GM19239 (cell line): Measurements from ENCODE around the gene CARNS1.
A peak's percentile ranks its signal among the peaks of the same experiment; 100 is the strongest.
"Not testable (repeated sequence)": the region's sequence is repeated elsewhere in the genome, so short reads cannot be mapped to it uniquely, and the experiment has no call there.

Source experiments
- DNase-seq: peaks from one replicate; pipeline ENCODE4 v3.0.0; 2011; ENCODE audit warnings: low spot score; ENCODE audit not compliant: insufficient read length
- FAIRE-seq: peaks from 2 replicates; lab custom pipeline; 2011; peaks lifted over from hg19 to GRCh38; lab: Jason Lieb, UNC

CARNS1 gene

DNA sequence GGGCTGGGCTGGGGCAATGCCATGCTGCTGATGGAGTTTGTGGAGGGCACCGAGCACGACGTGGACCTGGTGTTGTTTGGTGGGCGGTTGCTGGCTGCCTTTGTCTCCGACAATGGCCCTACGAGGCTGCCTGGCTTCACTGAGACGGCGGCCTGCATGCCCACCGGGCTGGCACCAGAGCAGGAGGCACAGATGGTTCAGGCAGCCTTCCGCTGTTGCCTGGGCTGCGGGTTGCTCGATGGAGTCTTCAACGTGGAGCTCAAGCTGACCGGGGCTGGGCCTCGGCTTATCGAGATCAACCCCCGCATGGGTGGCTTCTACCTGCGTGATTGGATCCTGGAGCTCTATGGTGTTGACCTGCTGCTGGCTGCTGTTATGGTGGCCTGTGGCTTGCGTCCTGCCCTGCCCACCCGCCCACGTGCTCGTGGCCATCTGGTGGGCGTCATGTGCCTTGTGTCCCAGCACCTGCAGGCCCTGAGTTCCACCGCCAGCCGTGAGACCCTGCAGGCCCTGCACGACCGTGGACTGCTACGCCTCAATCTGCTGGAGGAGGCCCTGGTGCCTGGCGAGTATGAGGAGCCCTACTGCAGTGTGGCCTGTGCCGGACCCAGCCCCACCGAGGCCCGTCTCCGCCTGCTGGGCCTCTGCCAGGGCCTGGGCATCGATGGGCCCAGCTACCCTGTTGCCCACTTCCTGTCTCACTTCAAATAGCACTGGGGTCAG, 8.6 kb downstream of the CARNS1 start:
- FAIRE-seq (no peak), DNase-seq (no peak)

DNA sequence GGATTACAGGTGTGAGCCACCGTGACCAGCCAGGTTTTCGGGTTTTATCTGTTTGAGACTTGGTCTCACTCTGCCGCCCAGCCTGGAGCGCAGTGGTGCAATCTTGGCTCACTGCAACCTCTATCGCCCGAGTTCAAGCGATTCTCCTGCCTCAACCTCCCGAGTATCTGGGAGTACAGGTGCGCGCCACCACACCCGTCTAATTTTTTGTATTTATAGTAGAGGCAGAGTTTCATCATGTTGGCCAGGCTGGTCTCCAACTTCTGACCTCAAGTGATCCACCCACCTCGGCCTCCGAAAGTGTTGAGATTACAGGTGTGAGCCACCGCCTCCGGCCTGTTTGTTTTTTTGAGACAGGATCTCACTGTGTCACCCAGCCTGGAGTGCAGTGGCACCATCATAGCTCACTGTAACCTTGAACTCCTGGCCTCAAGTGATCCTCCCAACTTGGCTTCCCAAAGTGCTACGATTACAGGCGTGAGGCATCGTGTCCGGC, 11.9 kb downstream of the CARNS1 start:
- not testable (repeated sequence) for DNase-seq, FAIRE-seq

DNA sequence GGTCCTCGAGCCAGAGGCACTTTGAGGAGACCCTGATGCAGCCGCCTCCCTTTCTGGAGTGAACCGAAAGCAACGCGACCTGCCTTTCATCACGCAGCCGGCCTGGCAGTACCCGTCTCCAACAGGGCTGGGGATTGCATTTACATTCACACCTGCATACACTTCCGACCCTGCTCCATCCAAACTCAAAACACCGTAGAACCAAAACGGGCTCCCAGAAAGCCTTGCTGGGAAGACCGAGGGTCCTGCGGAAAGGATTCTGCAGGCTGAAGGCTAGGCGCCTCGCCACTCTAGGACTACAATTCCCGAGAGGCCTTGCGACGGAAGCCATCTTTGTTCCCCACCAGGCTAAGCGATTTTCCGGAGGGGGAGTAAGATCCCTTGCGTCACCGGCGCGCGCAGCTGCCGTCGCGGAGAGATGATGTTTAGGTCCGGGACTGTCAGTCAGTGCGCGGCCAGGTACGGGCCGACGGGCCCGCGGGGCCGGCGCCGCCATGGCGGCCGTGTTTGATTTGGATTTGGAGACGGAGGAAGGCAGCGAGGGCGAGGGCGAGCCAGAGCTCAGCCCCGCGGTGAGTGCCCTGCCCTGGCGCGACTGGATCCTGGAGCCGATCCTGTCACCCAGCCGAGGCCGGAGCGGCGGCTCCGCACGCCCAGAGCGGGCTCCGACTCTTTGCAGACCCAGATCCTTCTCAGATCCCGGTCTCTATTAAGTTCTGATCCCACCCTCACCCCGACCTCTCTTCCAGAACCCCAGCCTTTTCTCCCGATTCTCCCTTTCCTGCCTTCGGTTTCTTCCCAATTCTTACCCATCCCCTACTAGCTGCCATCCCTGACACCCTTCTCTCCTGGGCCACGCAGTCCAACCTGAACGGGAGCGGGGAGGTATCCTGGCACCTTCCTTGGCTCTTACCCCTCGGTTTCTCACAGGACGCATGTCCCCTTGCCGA, 12.8 kb downstream of the CARNS1 start, which contains the start of gene RPS6KB2:
Gene RPS6KB2, plus strand, starts transcription at position 443 of the 950 bp plus-strand sequence. Its CDS starts 52 bp downstream, at position 495.
- peak; percentile 99 for FAIRE-seq

DNA sequence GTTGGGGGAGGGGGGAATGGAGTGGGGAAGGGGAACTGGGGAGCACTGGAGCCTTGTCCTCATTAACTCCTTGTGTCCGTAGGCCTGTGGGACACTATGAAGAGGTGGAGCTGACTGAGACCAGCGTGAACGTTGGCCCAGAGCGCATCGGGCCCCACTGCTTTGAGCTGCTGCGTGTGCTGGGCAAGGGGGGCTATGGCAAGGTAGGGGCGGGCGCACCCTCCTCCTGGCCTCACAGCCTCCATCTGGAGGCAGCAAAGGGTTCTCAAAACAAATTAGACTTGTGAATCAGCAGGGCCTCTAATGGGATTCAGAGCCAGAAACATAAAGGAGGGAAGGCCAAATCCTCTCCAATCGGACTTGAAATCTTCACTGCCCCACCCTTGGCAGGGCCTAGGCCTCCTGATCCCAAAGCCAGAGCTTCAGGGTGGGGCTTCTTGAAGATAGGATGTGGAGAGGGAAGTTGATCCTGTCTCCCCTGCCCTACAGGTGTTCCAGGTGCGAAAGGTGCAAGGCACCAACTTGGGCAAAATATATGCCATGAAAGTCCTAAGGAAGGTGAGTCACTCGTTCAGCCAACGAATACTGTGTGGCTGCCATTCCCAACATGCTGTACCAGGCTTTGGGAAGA, 13.7 kb downstream of the CARNS1 start:
- no peak for DNase-seq
- no peak for FAIRE-seq

More for the DNA sequence above, 12.8 kb downstream of the CARNS1 start, which contains the start of gene RPS6KB2:
- peak; percentile 99 for DNase-seq

DNA sequence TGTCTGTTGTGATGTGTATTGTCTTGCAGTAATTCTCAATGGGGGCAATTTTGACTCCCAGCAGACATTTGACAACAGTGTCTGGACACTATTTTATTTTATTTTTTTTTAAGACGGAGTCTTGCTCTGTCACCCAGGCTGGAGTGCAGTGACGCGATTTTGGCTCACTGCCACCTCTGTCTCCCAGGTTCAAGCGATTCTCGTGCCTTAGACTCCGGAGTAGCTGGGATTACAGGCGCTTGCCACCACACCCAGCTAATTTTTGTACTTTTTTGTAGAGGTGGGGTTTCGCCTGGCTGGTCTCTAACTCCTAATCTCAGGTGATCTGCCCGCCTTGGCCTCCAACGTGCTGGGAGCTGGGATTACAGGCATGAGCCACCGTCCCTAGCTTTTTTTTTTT, 14.2 kb downstream of the CARNS1 start:
- DNase-seq: no peak
- no peak for FAIRE-seq

DNA sequence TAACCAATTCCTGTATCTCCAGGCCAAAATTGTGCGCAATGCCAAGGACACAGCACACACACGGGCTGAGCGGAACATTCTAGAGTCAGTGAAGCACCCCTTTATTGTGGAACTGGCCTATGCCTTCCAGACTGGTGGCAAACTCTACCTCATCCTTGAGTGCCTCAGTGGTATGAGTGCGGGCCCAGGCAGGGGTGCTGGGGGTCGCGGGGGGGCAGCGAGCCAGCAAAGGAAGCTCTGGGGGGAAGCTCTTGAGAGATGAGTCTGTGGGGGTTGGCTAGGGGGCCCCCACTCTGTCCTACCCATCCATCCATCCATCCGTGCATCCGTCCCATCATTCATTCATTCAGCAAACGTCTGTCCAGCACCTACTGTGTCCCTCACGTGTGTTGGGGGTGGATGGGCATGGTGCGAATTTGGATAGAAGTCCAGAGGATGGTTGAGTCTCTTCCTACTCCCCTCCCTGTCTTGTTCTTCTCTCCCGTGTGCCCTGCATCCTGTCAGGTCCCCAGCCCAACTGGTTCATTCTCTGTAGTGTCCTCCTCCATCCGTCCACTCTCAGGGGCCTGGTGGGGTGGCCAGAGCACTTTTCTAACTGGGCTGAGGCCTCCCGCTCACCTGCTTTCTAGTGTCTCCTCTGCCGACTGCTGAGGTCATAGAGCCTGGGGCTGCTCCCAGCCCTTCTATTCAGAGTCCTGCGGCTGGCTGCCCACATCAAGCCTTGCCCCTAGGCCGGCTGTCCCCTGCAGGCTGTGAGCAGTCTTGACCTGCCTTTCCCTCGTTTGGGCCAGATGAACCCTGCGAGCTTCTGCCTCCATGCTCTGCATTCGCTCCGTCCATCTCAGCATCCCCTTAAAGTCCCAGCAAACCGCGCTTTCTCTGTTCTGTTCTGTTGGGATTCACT, 16.1 kb downstream of the CARNS1 start:
- DNase-seq (no peak), FAIRE-seq (no peak)

DNA sequence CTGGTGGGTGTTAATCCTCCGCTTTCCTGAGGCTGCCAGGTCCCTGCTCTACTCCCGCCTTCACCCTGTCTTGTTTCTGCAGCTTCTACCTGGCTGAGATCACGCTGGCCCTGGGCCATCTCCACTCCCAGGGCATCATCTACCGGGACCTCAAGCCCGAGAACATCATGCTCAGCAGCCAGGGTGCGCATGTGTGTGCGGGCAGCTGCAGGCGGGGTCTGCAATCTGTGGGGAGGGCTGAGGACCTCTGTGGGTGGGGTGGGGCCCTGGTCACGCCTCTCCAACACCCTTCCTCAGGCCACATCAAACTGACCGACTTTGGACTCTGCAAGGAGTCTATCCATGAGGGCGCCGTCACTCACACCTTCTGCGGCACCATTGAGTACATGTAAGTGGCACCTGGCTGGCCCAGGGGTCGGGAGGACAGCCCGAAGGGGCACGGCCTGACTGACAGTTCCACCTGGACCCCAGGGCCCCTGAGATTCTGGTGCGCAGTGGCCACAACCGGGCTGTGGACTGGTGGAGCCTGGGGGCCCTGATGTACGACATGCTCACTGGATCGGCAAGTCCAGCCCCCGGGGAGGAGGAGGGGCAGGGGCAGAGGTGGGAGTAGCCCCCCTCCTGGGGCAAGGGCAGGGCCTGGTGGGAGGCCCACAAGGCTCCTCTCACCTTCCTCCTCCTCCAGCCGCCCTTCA, 17.3 kb downstream of the CARNS1 start:
- DNase-seq (no peak), FAIRE-seq (no peak)

DNA sequence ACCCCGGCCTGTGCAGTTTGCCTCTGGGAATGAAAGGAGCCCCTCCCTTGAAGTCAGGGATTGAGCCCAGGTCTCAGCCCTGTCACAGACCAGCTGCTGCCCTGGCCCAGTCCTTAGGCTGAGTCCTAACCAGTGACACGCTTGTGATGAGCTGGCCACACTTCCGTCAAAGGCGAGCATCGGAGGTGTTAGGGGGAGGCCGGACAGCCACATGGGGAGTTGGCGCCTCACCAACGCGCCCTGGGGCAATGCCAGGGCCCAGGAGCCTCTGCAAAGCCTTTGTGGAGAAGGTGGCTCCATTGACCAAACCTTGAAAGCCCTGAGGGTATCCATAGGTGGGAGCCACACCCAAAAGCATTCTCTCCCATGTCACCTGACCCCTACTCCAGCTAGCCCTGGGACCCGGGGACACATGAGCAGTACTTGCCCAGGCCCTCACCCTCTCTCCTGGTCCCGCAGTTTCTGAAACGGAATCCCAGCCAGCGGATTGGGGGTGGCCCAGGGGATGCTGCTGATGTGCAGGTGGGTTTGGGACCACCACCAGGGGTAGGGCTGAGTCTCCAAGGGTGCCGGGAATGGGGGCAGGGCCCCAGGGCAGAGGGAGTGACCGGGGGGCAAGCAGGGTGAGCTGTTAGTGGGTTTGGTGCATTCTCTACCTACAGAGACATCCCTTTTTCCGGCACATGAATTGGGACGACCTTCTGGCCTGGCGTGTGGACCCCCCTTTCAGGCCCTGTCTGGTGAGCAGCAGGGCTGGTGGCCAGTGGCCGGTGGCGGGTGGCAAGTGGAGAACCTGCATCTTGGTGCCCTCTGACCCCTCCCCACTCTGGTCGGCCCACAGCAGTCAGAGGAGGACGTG, 18.3 kb downstream of the CARNS1 start:
- no peak for DNase-seq
- no peak for FAIRE-seq

DNA sequence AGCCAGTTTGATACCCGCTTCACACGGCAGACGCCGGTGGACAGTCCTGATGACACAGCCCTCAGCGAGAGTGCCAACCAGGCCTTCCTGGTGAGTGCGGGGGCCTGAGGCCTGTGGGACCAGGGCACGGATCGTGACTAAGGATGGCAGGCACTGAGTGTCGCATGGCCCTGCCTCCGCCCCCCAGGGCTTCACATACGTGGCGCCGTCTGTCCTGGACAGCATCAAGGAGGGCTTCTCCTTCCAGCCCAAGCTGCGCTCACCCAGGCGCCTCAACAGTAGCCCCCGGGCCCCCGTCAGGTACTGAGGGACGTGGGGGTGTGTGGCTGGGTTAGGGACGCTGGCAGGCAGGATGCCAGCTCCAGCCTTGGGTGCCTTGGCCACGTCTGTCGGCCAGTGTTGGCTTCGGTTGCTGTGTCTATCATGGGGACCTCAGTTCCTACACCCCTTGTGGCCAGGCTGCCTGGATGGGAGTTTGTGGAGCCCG, 19.0 kb downstream of the CARNS1 start:
- DNase-seq (no peak), FAIRE-seq (peak; percentile 11)

DNA sequence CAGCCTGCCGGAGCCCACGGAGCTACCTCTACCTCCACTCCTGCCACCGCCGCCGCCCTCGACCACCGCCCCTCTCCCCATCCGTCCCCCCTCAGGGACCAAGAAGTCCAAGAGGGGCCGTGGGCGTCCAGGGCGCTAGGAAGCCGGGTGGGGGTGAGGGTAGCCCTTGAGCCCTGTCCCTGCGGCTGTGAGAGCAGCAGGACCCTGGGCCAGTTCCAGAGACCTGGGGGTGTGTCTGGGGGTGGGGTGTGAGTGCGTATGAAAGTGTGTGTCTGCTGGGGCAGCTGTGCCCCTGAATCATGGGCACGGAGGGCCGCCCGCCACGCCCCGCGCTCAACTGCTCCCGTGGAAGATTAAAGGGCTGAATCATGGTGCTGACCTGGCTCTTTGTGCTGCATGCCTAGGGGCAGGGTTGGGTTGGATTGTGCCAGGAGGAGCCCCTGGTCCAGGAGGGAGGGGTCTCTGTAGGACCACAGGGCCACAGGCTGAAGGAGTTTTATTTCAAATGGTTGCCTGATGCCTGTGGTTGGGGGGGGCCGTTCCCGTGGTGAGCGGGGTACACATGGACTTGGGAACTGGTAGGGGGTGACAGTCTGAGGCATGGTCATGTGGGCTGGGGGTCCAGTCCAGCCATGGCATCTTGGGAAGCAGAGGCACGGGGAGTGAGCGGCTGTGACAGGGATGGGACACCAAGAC, 19.7 kb downstream of the CARNS1 start:
- DNase-seq: no peak
- FAIRE-seq: peak; percentile 40

DNA sequence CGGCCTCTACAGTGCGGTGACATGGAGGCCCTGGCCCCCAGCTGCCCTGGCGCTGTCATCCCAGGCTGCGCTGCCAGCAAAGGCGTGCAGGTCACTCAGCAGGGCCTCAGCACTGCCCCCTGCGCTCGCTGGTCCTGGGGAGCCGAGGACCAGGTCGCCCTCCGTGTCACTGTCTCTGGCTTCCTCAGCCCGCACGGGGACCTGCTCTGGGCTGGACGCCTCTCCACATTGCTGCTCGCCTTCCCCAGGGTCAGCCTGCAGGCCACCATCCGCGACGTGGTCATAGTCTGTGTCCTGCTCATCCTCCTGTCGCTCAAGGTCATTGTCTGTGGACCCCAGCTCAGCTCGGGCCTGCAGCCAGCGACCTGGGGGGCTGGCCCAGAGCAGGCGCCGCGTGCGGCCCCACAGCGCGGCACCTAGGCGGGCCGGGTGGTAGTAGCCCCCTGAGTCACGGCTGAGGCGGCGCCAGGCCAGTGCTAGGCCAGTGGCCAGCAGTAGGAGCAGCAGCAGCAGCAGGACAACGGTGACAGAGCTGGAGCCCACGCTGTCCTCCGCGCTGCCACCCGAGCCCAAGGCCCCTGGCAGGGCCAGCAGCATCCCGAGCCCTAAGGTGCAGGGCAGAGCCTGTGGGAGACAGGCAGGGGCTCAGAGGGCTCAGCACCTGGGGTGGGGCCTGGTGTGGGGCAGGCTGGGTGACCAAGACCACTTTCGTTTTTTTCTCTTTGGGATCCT, 20.4 kb downstream of the CARNS1 start:
- no peak for FAIRE-seq
- DNase-seq: no peak

DNA sequence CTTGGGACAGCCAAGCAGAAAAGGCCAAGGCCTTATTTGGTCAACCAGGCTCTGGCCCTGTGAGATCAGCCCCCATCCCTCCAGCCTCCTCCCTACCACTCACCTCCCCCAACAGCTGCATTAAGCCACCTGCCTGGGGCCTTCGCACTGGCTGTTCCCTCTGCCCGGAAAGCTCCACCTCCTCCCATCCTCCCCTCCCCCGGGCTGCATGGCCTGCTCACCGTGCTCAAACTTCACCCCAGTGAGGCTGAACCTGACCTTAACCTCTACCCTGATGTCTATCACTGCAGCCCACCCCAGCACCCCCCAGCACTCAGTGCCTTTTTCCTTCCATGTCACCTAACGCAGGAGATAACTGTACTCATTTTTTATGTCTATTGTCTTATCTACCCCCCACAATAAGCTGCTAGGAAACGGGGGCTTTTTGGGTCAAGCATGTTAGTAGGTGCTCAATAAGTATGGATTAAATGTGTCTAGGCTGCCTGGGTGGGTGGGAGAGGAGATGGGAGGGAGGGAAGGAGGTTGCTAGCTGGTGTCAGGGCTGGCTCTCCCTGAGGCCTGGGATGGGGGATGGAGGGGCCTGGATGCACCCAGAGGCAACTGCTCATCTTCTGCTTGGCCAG, 21.1 kb downstream of the CARNS1 start:
- FAIRE-seq (no peak), DNase-seq (peak; percentile 89)

DNA sequence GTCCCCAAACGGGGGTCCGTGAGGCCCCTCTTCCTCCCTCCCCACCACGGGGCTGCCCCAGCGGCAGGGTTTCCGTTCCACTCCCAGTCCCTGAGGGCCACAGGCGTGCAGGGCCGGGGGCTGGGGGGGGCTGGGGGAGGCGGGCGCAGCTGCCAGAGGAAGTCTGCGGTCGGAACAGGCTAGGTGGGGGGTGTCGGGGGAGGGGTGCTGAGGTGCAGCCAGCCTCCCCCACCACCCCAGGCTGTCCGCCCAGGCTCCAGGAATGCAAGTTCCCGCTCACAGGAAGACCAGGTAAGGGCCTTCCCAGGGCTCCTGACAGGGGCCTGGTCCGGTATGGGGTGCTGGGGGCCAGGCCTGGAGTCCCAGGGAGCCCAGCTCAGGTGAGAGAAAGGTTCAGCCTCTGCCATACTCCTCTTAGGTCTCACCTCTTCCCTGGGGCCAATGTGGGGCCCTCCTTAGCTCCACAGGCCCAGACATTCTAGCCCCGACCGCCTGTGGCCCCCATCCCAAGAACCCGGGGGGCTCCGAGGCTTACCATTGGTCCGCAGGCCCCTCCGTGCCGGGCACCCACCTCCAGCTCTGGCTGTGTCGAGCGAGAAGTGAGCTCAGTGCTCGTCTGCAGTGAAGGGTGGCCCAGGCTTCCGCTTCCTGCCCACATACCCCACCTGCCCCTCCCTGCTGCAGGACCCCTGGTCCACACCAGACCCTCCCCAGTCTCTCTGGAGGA, 21.8 kb downstream of the CARNS1 start, which contains the start of gene PTPRCAP:
Gene PTPRCAP, minus strand, starts transcription at position 601 of the 727 bp plus-strand sequence. Its CDS starts 63 bp downstream, at position 538.
- peak; percentile 80 for DNase-seq

DNA sequence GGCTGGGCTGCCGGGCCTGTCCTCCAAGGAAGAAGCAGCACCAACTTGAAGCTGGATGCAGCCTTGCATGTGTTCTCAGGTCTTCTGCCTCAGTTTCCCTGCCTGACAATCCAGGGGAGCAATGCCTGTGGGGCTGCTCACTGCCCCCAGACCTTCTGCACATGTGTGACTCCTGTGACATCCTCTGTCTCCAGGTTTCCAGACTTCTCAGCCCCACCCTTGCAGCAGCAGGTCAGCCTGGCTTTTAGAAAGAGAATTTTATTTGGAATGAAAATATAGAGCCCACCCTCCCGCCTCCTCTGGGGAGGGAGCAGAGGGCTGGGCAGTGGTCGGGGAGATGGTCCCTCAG, 22.3 kb downstream of the CARNS1 start:
- FAIRE-seq (no peak), DNase-seq (no peak)

More for the DNA sequence above, 21.8 kb downstream of the CARNS1 start, which contains the start of gene PTPRCAP:
- FAIRE-seq: peak; percentile 93

DNA sequence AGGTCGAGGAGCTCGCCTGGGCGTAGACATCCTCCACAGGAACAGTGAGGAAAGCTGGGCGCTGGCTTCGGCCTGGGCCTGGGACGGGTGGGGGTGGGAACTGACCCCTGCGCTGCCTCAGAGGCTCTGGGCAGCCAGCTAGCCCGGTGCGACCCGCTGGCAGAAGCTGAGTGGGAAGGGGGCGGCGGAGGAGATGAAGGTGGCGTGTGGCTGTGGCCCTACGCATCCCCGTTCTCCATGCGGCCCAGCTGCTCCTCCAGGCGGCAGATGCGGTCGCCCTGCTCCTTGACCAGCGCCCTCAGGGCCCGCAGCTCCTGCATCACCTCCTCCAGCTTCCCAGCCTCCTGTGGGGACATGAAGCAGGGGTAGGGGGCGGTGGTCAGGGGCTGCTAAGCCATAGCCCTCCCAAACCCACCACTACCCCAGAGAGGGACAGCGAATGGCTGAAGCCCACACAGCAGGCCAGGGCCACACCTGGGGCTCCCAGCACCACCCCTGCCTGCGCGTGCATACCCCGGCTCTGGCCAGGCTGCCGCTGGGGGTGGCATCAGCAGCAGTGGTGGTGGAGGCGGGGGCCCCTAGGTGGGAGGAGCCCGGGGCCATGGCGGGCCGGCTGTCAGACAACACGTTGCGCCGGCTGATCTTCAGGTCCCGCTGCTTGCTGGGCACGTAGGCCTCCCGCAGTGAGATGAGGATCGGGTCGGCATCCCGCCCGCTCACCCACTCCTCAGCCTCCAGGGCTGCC, 22.9 kb downstream of the CARNS1 start:
- no peak for FAIRE-seq
- no peak for DNase-seq
